Left cardiac atrium (tissue), 4 donors: Measurements from ENCODE around the gene KSR2. TPM values are rescaled to one million over a fixed set of nuclear protein-coding genes. Genes with fewer than 3 reads are reported as not detected.

Source experiments
- ATAC-seq, 2 donors: fragments of 200-7000 bp; cut with Tn5 transposase; one replicate each; pipeline ENCODE4 v1.9.1; 2020; ENCODE audit warnings: mild to moderate bottlenecking in 2 of 2, moderate library complexity in 2 of 2
- DNase-seq: peaks from one replicate; pipeline ENCODE4 v3.0.0-alpha.2; 2020
- intact Hi-C, 2 donors: fragments of 100-400 bp; cut with DNase I; formaldehyde crosslinking; loops; one replicate each; pipeline versions ENCODE4 v1.14.1 to v1.15.1; 2022 to 2023
- total RNA-seq, 2 donors: library from RNA; stranded (reverse); fragmentation: NEBNext Ultra II Directional; extraction: Animal tissue kit (Norgen Biotek cat#: 25700); gene quantifications; one replicate each; pipeline ENCODE4 v1.2.1, GENCODE V29; 2021
- donor health status: DM: no; HTN: yes; CAD: no.
- donor health status: DM: no; HTN: yes; CAD: no; lungs with severe emphysema.
- donor health status: DM: yes; HTN: yes; CAD: no.
- donor health status: Dilated cardiomyopathy.

Gene KSR2
- total RNA-seq, 2 donors from 2014 or later, result under 0.01 to 0.05 TPM

- ATAC-seq, result no peak
Observed at GRCh38 chr12:117502633-117503032, 466.2 kb downstream of the KSR2 start.

DNA sequence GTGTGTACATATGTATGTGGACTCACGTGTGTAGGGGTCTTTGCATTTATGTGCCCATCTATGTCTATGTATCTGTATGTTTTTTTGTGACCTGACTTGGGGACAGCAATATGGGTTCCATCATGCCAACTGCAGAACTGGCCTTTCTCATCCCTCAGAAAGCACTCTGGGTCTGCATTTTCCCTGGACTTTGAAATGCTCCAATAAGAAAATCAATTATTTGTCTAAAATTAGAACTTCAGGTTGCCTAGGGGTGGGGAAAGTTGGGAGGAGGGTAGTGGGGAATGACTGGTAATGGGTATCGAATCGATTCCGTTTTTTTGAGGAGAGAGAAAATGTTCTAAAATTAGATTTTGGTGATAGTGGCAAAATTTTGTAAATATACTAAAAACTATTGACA, 466.6 kb downstream of the KSR2 start:
- DNase-seq, result no peak
- ATAC-seq, result no peak
- intact Hi-C loops, result no loop called here

More at GRCh38 chr12:117502633-117503032, 466.2 kb downstream of the KSR2 start:
- DNase-seq, result no peak
- intact Hi-C loops, result no loop called here

DNA sequence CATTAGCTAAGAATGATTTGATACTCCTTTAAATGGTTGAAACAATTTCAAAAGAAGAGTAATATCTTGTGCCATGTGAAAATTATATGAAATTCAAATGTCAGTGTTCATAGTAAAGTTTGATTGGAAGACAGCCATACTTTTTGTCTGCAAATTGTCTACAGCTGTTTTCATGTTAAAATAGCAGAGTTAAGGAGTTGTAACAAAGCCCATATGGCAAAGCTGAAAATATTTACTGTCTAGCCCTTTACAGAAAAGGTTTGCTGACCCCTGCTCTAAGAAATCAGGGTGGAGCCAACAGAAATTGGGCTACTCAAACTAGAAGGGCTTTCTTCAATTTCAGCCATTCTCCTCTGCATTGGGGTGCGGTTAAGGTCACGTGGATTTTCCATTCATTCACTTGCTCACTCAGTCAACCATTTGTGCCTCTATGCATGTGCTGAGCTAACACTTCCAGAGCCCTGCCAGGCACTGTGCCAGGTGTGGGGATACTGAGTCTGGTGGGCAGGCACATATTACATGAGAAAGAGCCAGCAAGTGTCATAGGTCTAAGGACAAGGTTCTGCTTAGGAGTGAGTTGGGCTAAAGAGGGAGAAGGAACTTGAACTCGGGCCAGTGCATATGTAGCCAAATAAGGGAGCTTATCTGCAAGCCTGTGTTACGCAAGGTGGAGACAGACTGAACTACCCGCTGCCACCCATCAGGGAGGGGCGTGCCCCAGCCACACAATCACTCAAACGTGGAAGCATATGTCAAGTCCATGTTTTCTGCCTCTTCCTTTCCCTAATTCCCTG, 467.5 kb downstream of the KSR2 start:
- intact Hi-C loops, result no loop called here
- peak; percentile 92 to 94 for ATAC-seq
- DNase-seq, result peak; percentile 50

DNA sequence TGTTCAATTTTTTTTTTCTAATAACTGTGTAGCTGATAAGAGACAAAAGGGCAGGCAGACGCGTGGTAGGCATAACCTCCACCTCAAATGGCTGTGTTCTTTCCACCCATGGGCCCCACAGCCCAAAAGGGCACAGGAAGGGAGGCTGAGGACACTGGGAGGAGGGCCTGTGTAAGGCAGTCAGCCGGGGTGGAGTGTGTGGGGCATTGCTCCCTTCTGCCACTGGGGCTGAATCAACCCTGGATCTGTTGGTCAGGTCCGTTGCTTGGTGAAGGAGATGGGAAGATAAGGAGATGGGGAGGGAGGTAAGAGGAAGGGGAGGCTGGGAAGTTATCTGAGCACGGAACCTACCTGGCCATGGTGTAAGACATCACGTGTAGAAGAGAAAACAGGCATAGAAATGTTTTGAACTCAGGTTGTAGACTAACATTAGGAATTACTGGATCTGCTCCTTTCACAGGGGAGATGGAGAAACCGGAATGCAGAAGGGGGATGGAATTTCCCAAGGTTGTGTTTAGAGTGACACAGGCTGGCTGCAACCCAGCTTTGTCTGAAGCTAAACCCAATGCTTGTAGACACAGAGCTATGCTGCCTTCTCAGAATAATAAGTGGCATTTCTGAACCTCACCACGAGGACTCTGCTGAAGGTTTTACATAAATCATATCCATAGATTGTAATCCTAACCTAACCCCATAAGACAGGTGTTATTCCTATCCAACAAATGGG, 468.9 kb downstream of the KSR2 start:
- no peak for DNase-seq
- no peak for ATAC-seq
- intact Hi-C loops, result no loop called here

DNA sequence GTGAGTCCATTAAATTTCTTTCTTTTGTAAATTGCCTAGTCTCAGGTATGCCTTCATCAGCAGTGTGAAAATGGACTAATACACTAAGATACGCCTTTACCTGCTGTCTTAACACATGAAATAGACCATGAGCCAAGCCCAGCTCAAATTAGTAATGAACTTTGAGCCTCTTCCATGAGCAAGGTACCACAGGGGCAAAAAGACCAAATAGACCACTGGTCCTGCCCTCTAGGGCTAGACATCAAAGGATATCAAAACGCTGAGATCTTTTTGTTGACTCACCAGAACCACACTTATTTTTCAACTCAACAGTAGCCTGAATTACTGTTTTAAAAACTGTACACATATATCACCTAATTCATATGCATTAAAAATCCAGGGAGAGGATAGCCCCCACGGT, 469.9 kb downstream of the KSR2 start:
- no peak for DNase-seq
- no peak for ATAC-seq
- intact Hi-C loops, result no loop called here

- ATAC-seq (no peak), DNase-seq (no peak)
- intact Hi-C loops, result no loop called here
Observed at GRCh38 chr12:117498256-117498655, 470.5 kb downstream of the KSR2 start.

DNA sequence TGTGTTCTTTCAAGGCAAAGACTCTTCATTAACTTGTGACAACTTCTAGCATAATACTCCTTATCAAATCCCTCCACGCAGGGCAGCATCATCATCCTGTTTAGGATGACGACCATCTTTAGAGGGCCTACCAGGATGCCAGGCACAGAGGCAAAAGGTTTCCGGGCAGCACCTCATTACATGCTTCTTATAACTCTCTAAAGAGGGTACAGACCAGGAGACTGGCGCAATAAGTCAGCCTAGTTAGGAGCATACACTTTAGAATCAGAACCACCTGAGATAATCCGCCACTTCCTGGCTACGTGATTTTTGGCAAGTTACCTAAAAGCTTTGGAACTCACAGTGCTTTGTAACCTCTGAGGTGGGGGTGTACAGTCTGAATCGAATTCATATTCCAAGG, 471.4 kb downstream of the KSR2 start:
- no peak for DNase-seq
- intact Hi-C loops, result no loop called here

DNA sequence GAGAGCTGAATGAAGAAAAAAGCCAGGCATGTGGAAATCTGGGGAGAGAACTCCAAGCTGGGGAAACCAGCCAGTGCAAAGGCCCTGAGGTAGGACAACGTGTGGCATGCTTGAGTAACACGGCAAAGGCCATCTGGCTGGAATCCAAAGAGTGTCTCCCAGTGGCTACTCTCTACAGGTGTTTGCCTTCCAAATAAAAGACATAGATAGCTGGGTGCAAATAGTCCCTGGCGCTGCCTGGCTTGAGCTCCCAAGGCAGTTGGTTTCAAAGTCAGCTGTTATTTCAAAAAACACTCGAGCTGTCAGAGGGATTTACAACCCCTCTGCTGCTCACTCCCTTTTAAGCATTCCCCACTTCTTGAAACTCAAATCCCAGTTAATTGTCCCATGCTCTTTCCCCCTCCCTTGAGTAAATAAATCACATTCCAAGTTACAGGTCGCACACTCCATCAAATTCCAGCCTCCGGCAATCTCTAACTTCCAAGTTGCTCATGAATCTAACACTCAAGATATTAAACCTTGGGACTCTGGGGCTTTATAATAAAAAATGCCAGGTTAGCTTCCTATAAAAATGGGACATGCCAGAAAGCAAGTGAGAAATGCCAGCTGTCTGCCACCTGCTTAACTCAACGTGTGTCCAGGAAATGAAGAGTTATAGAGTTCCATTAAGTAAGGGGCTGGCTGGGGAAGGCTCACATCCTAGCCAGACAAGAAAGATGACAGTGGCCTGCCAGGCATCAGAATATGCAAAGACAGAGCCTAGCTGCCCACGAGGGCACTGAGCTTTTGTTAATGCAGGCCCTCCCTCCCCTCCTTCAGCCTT, 473.7 kb downstream of the KSR2 start:
- ATAC-seq (no peak), DNase-seq (no peak)
- intact Hi-C loops, result no loop called here

More for the DNA sequence above, 471.4 kb downstream of the KSR2 start:
- no peak for ATAC-seq

GRCh38 chr12:117491711-117492110, 477.1 kb downstream of the KSR2 start:
- no peak for ATAC-seq
- DNase-seq, result no peak
- intact Hi-C loops, result no loop called here

GRCh38 chr12:117490130-117490529, 478.7 kb downstream of the KSR2 start:
- intact Hi-C loops, result no loop called here
- ATAC-seq (no peak), DNase-seq (no peak)

- ATAC-seq, result no peak
- intact Hi-C loops, result no loop called here
- DNase-seq, result no peak
Observed at GRCh38 chr12:117489671-117490070, 479.1 kb downstream of the KSR2 start.

DNA sequence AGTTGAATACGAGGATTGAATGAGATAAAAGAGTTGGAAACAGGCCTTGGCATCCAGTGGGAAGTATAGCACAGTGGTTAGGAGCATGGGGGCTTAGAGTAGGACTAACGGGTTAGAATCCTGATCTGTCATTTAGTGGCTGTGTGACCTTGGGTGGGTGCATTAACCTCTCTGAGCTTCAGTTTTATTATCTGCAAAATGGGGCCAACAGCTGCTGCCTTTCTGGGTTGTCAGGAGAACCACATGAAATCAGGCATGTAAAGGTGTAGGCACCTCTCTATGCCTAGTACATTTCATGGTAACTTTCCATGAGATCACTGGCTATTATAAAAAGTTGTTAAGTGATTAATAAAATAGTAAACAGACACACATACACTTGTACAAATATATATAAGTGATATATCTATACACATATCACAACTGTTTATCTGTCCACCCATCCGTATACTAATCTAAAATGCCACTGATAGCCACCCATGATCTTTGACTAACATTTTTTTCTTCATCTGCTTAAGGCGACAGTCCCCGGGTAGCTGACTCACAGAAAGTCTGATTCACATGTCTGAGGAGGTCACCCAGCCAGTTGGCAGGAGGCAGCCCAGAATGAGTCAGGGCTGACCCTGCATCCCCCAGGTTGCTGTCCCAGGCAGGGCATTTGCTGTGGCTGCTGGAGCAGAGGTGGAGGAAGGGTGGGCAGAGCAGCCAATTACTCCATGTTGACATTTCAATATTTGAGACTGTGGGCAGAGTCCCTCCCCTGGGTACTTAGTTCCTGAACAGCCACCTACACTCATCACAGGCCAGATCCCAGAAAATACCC, 481.7 kb downstream of the KSR2 start:
- peak in 1 of 2 donors; percentile 92 for ATAC-seq
- intact Hi-C loops, result no loop called here
- DNase-seq, result peak; percentile 60

DNA sequence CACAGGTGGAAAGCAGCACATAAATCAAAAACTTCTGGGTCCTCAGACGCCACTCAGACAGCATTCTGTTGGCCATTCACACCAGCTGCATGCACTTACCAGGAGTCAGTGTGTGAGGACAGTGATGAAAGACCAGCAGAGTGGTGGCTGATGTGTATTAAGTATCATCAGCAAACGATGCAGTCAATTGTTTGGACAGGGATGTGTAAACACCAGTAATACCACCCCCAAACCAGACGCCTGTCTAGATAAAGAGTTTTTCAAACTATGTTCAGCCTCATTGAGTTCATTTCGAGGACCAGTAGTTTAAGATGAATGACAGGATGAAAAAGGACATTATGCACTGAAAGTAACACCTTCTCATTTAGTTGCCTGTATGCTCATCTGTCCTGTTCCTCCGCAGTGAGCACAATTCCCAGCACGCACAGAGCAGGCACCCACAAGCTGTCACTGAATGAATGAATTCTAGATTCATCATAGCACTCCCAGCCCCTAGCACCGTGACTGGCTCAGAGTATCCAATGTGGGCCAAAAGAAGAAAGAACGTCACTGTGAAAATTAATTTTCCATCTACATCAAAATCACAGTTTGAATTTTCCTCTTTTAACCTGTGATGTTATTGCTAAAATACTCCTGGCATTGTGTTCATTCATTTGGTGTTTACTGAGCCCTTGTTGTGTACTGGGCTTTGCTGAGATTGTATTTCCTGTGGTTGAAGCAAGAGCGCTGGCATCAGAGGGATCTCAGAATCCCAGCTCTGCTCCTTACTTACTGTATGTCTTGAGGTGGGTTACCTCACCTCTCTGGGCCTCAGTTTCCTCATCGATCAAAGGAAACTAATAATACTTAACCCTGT, 482.6 kb downstream of the KSR2 start:
- intact Hi-C loops, result no loop called here
- ATAC-seq (peak in 1 of 2 donors; percentile 68), DNase-seq (no peak)

DNA sequence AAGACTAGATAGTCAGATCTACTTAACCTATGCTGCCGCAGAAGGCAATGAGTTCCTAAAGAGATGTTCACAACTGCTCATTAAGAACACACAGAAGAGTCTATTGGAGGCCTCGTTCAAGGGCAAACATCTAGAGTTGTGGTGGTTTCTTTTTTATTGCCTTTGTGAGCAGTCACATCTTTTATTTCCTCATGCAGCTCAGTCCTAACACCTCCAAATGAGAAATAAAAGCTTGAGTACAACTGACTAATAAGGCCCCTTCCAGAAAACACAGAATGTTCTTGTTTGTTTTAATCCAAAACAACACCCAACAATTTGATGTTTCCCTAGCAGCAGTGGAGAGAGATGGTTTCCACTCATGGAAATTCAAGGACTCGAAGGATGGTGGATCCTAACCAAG, 483.9 kb downstream of the KSR2 start:
- intact Hi-C loops, result no loop called here
- DNase-seq (no peak), ATAC-seq (no peak)

DNA sequence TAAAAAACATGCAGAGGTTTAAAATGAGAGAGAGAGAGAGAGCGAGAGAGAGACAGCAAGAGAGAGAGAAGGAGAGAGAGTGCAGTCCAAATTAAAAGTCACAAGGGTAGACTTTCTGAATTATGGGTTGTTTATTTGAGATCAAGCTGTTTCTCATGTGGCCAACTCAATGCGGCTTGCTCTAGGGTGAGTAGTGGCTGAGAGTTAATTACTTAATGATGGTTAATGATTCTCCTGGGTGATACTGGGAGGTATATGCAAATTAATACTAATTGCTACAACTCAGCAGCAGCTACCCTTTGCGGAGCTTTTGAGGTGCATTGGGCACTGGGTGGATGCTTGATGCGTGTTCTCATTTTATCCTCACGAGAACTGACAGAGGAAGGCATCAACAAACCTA, 485.3 kb downstream of the KSR2 start:
- no peak for ATAC-seq
- DNase-seq, result no peak
- intact Hi-C loops, result no loop called here

- intact Hi-C loops, result no loop called here
- no peak for ATAC-seq
- no peak for DNase-seq
Observed at GRCh38 chr12:117481470-117481869, 487.3 kb downstream of the KSR2 start.

- ATAC-seq (no peak), DNase-seq (no peak)
- intact Hi-C loops, result no loop called here
Observed at GRCh38 chr12:117476341-117476740, 492.4 kb downstream of the KSR2 start.

DNA sequence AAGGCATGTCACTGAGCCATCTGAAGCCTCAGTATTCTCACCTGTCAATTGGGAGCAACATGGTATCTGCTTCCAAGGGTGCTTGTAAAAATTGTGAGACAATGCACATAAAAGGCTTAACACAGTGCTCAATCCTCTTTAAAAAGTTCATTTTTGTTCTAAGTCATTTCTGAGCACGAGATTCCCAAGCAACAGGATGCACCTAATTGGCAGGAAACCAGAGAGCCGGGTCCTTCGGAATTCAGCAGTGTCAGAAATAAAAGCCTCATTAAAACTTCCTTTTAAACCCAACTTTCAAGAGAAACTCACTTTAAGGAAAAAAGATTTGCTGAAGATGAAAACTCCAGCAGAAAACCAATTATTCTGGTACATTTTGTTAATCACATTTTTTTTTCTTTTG, 494.9 kb downstream of the KSR2 start:
- no peak for ATAC-seq

More for the DNA sequence above, 494.9 kb downstream of the KSR2 start:
- DNase-seq, result no peak
- intact Hi-C loops, result no loop called here
